HEK293 (cell line): ENCODE results near the gene DPH7.

Experiments used
- KLF10 ChIP-seq: fragments of 450-650 bp; IDR thresholded peaks from 2 replicates; pipeline ENCODE4 v1.5.1; 2018; ENCODE audit warnings: missing biosample characterization, mild to moderate bottlenecking, missing genetic modification characterization
- KLF16 ChIP-seq: fragments of 450-650 bp; formaldehyde crosslinking; IDR thresholded peaks from 2 replicates; pipeline ENCODE4 v1.5.1; 2017; ENCODE audit warnings: missing biosample characterization, missing genetic modification characterization
- PRDM1 ChIP-seq: fragments of 450-650 bp; formaldehyde crosslinking; IDR thresholded peaks from 2 replicates; pipeline ENCODE4; 2016; ENCODE audit warnings: missing biosample characterization, missing genetic modification characterization
- ZNF114 ChIP-seq: fragments of 450-650 bp; formaldehyde crosslinking; IDR thresholded peaks from 2 replicates; pipeline ENCODE4 v1.5.0; 2017; ENCODE audit warnings: missing biosample characterization, missing genetic modification characterization
- ZNF202 ChIP-seq: fragments of 450-650 bp; formaldehyde crosslinking; IDR thresholded peaks from 2 replicates; pipeline ENCODE4 v1.5.1; 2016; ENCODE audit warnings: missing biosample characterization, missing genetic modification characterization, borderline replicate concordance
- ZNF324 ChIP-seq: fragments of 450-650 bp; formaldehyde crosslinking; IDR thresholded peaks from 2 replicates; pipeline ENCODE4 v1.5.1; 2016; ENCODE audit warnings: missing biosample characterization, missing genetic modification characterization
- TF ChIP-seq, protein P1 (sequence below): fragments of 450-650 bp; formaldehyde crosslinking; IDR thresholded peaks from 2 replicates; pipeline ENCODE4 v1.5.1; 2016; ENCODE audit warnings: missing biosample characterization, missing genetic modification characterization
- TF ChIP-seq, protein P2 (sequence below): fragments of 450-650 bp; formaldehyde crosslinking; IDR thresholded peaks from 2 replicates; pipeline ENCODE4 v1.5.1; 2016; ENCODE audit warnings: missing biosample characterization, missing genetic modification characterization
- TF ChIP-seq, protein P3 (sequence below): fragments of 450-650 bp; formaldehyde crosslinking; IDR thresholded peaks from 2 replicates; pipeline ENCODE4 v1.5.0; 2017; ENCODE audit warnings: missing biosample characterization, missing genetic modification characterization, borderline replicate concordance

DNA sequence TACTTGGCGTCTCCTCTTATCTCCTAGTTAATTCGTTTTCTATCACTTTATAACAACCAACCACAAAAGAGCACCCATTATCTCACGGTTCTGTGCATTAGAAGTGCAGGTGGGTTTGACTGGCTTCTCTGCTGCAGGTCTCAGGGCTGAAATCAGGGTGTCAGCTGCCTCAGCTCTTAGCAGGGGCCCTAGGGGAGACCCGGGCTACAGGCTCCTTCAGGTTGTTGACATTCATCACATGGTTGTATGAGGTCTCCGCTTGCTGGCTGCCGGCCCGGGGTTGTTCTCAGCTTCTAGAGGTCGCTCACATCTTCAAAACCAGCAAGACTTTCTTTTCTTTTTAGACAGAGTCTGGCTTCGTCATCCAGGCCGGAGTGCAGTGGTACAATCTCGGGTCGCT is 14.5 kb upstream of the DPH7 start:
- no peak for TF ChIP-seq ZNF114 (tag by site-specific recombination)
- TF ChIP-seq, protein P1, sequence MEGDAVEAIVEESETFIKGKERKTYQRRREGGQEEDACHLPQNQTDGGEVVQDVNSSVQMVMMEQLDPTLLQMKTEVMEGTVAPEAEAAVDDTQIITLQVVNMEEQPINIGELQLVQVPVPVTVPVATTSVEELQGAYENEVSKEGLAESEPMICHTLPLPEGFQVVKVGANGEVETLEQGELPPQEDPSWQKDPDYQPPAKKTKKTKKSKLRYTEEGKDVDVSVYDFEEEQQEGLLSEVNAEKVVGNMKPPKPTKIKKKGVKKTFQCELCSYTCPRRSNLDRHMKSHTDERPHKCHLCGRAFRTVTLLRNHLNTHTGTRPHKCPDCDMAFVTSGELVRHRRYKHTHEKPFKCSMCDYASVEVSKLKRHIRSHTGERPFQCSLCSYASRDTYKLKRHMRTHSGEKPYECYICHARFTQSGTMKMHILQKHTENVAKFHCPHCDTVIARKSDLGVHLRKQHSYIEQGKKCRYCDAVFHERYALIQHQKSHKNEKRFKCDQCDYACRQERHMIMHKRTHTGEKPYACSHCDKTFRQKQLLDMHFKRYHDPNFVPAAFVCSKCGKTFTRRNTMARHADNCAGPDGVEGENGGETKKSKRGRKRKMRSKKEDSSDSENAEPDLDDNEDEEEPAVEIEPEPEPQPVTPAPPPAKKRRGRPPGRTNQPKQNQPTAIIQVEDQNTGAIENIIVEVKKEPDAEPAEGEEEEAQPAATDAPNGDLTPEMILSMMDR (tag by site-specific recombination), result no peak
- TF ChIP-seq PRDM1 (tag by site-specific recombination), result no peak
- TF ChIP-seq, protein P2, sequence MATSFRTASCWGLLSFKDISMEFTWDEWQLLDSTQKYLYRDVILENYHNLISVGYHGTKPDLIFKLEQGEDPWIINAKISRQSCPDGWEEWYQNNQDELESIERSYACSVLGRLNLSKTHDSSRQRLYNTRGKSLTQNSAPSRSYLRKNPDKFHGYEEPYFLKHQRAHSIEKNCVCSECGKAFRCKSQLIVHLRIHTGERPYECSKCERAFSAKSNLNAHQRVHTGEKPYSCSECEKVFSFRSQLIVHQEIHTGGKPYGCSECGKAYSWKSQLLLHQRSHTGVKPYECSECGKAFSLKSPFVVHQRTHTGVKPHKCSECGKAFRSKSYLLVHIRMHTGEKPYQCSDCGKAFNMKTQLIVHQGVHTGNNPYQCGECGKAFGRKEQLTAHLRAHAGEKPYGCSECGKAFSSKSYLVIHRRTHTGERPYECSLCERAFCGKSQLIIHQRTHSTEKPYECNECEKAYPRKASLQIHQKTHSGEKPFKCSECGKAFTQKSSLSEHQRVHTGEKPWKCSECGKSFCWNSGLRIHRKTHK (tag by site-specific recombination), result no peak
- no peak for TF ChIP-seq ZNF324 (tag by site-specific recombination)
- TF ChIP-seq KLF10 (tag by site-specific recombination), result no peak
- TF ChIP-seq, protein P3, sequence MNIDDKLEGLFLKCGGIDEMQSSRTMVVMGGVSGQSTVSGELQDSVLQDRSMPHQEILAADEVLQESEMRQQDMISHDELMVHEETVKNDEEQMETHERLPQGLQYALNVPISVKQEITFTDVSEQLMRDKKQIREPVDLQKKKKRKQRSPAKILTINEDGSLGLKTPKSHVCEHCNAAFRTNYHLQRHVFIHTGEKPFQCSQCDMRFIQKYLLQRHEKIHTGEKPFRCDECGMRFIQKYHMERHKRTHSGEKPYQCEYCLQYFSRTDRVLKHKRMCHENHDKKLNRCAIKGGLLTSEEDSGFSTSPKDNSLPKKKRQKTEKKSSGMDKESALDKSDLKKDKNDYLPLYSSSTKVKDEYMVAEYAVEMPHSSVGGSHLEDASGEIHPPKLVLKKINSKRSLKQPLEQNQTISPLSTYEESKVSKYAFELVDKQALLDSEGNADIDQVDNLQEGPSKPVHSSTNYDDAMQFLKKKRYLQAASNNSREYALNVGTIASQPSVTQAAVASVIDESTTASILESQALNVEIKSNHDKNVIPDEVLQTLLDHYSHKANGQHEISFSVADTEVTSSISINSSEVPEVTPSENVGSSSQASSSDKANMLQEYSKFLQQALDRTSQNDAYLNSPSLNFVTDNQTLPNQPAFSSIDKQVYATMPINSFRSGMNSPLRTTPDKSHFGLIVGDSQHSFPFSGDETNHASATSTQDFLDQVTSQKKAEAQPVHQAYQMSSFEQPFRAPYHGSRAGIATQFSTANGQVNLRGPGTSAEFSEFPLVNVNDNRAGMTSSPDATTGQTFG (tag by site-specific recombination), result no peak
- TF ChIP-seq KLF16, result no peak
- no peak for TF ChIP-seq ZNF202
